Stimulated activated CD8-positive, alpha-beta memory T cell treated with anti-CD3 and anti-CD28 coated beads, Interleukin-4, amount 100 ng/mL, for 24 hours (primary cell): ENCODE results near the gene CENPS.
"Not testable (repeated sequence)": the region's sequence is repeated elsewhere in the genome, so short reads cannot be mapped to it uniquely, and the experiment has no call there.

Experiments used
- DNase-seq: peaks from one replicate; pipeline ENCODE4 v3.0.0-alpha.2; 2020; ENCODE audit warnings: low read depth

The CENPS gene

GRCh38 chr1:10451287-10451686, 21.1 kb downstream of the CENPS start:
- no peak for DNase-seq

- DNase-seq: no peak
These were observed 25.8 kb downstream of the CENPS start for GRCh38 chr1:10456048-10456447.

GRCh38 chr1:10456661-10457060, 26.4 kb downstream of the CENPS start:
- no peak for DNase-seq

GRCh38 chr1:10457462-10457861, 27.2 kb downstream of the CENPS start:
- not testable (repeated sequence) for DNase-seq

- no peak for DNase-seq
These were observed 27.6 kb downstream of the CENPS start for GRCh38 chr1:10457875-10458274.

- DNase-seq: no peak
These were observed 29.0 kb downstream of the CENPS start for GRCh38 chr1:10459184-10459583.

GRCh38 chr1:10467078-10467477, 36.8 kb downstream of the CENPS start:
- DNase-seq: no peak

- no peak for DNase-seq
These were observed 39.8 kb downstream of the CENPS start for GRCh38 chr1:10470043-10470442.

- DNase-seq: no peak
These were observed 41.4 kb downstream of the CENPS start for GRCh38 chr1:10471411-10472219.

GRCh38 chr1:10472220-10473144, 42.2 kb downstream of the CENPS start, which contains the start of gene DFFA:
DFFA (minus strand) TSS chr1:10472529; CDS start chr1:10472458, 71 bp downstream.
- peak; percentile 87 for DNase-seq

- no peak for DNase-seq
These were observed 43.0 kb downstream of the CENPS start for GRCh38 chr1:10473145-10473765.

- DNase-seq: not testable (repeated sequence)
These were observed 44.0 kb downstream of the CENPS start for GRCh38 chr1:10474309-10474612.

- peak; percentile 78 for DNase-seq
These were observed 44.6 kb downstream of the CENPS start, which contains the start of gene PEX14 for GRCh38 chr1:10474613-10475507. PEX14 (plus strand) TSS chr1:10474950; CDS start chr1:10474967, 17 bp downstream.

- no peak for DNase-seq
These were observed 45.3 kb downstream of the CENPS start for GRCh38 chr1:10475510-10475909.

GRCh38 chr1:10479296-10479695, 49.1 kb downstream of the CENPS start:
- DNase-seq: no peak

- DNase-seq: no peak
These were observed 50.4 kb downstream of the CENPS start for GRCh38 chr1:10480614-10481013.

GRCh38 chr1:10484521-10484920, 54.3 kb downstream of the CENPS start:
- DNase-seq: no peak

- DNase-seq: no peak
These were observed 59.2 kb downstream of the CENPS start for GRCh38 chr1:10489291-10490055.

- DNase-seq: no peak
These were observed 60.2 kb downstream of the CENPS start for GRCh38 chr1:10490286-10490970.
